Measurements from ENCODE around the gene PLS3. TPM values are rescaled to one million over a fixed set of nuclear protein-coding genes. Genes with fewer than 3 reads are reported as not detected.

Gene PLS3
- total RNA-seq, 1 donor from 2014 or later = 42.7 TPM

DNA sequence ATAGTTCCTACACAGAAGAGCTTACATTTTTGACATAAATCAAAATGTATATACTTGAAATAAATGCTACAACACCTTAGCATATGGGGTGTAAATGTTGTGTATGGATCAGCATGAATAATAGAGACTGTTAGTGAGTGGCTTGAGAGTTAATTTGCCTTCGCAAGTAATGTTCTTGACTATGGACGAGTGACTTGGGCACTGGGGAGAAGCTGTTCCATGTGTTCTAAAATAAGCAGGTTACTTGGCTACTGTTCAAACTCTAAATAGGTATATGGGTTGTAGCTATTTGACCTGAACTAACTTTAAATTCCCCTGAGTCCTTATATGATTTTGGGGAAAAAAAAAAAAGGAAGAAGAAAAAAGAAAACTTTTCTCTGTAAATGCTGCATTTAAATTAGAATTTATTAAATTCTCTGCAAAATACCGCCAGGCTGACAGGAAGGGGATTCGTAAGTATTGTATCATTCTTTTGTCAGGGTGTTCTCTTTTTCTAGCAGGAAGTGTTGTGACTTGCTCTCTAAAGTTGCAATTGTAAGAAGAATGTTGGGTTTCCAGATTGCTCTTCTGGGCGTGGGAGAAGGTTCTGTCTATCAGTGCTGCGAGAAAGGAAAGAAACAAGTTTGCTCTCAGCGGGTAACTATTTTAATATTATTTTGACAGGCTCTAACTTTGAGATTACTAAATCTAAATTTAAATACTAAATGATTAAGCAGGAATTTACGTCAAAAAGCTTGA lies 32.2 kb downstream of the PLS3 start:
- no peaks in the 10 kb centered on the region for H3K36me3 ChIP-seq
- intact Hi-C loops (cut with micrococcal nuclease) = no loop called here
- H3K4me1 ChIP-seq = peaks cover 55% of the 10 kb centered on the region
- H3K4me3 ChIP-seq = peak overlapping the region; percentile 65
- no peaks in the 10 kb centered on the region for H3K27me3 ChIP-seq (ENCODE audit: low read depth)
- H3K27ac ChIP-seq (replicated peaks) = peak overlapping the region; percentile 87
- TF ChIP-seq, protein P1, sequence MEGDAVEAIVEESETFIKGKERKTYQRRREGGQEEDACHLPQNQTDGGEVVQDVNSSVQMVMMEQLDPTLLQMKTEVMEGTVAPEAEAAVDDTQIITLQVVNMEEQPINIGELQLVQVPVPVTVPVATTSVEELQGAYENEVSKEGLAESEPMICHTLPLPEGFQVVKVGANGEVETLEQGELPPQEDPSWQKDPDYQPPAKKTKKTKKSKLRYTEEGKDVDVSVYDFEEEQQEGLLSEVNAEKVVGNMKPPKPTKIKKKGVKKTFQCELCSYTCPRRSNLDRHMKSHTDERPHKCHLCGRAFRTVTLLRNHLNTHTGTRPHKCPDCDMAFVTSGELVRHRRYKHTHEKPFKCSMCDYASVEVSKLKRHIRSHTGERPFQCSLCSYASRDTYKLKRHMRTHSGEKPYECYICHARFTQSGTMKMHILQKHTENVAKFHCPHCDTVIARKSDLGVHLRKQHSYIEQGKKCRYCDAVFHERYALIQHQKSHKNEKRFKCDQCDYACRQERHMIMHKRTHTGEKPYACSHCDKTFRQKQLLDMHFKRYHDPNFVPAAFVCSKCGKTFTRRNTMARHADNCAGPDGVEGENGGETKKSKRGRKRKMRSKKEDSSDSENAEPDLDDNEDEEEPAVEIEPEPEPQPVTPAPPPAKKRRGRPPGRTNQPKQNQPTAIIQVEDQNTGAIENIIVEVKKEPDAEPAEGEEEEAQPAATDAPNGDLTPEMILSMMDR (IDR thresholded peaks at IDR 0.05; ENCODE audit: borderline replicate concordance) = no peak
- no peaks in the 10 kb centered on the region for H3K9me3 ChIP-seq (replicated peaks)
- no peak for DNase-seq

DNA sequence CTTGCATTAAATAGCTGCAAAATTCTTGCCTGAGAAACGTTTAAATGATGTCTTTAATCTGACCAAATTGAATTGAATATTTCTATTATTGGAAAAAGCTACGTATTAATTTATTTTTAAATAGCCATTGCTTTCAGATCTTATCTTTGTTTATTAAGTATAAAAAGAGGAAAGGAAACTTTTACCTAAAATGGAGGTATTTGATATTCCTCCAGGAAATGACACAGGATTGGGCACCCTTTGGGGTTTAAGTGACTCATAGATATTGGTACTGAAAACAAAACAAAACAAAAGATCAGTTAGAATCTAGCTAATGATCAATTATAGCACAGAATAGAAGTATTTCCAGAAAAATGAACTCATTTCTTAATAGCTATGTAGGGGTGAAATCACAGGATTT lies 34.1 kb downstream of the PLS3 start:
- Histone ChIP-seq H3K9me3 (replicated peaks) (no peaks in the 10 kb centered on the region), H3K4me1 (peaks cover 56% of the 10 kb centered on the region), H3K4me3 (peak overlapping the region; percentile 65), H3K36me3 (no peaks in the 10 kb centered on the region), H3K27ac (replicated peaks) (peak overlapping the region; percentile 87), H3K27me3 (ENCODE audit: low read depth) (no peaks in the 10 kb centered on the region)
- TF ChIP-seq, protein P1 (IDR thresholded peaks at IDR 0.05; ENCODE audit: borderline replicate concordance) = no peak
- DNase-seq = no peak
- intact Hi-C loops (cut with micrococcal nuclease) = no loop called here

DNA sequence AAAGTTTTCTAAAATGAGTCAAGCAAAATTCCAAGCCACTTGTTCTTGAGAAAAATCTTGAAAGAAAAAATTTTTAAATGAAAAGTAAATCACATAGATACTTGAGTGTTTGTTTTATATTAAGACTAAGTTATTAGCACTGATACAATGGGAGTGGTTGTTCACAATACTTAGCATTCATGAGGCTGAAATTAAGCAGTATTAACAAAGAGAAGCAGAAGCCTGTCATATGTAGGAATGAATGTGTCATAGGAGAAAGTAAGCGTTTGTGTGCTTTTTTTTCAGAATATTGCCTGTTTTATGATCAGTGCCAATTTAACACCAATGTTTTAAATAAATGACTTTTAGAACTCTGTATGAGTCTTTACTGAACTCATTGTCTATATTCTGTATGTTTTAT lies 37.6 kb downstream of the PLS3 start:
- intact Hi-C loops (cut with micrococcal nuclease) = no loop called here
- Histone ChIP-seq H3K4me1 (peaks cover 64% of the 10 kb centered on the region), H3K4me3 (no peak overlapping the region), H3K27me3 (ENCODE audit: low read depth) (no peaks in the 10 kb centered on the region), H3K9me3 (replicated peaks) (no peaks in the 10 kb centered on the region), H3K36me3 (no peaks in the 10 kb centered on the region), H3K27ac (replicated peaks) (peak overlapping the region; percentile 23)
- TF ChIP-seq, protein P1 (IDR thresholded peaks at IDR 0.05; ENCODE audit: borderline replicate concordance) = no peak
- no peak for DNase-seq

DNA sequence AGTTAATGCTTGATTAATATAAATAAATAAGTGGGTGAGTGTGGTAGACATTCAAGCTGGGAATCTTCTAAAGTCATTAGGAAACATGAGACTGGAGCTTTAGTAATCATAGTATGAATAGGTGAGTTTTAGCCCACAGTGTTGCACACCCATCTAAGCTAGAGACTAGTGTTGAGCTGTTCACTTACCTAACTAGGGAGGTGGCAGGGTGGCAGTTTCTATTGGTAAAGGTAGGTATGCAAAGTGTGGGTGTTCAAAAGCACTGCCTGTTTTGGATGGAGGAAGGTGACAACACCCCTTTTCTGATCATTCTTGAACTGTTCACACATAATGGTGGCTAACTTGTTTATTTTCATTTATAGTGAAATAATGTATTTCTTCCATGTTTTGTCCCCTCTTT lies 41.3 kb downstream of the PLS3 start:
- DNase-seq = no peak
- intact Hi-C loops (cut with micrococcal nuclease) = no loop called here
- H3K4me1 ChIP-seq = peaks cover 67% of the 10 kb centered on the region
- no peak overlapping the region for H3K4me3 ChIP-seq
- TF ChIP-seq, protein P1 (IDR thresholded peaks at IDR 0.05; ENCODE audit: borderline replicate concordance) = no peak
- peak overlapping the region; percentile 76 for H3K27ac ChIP-seq (replicated peaks)
- no peaks in the 10 kb centered on the region for H3K27me3 ChIP-seq (ENCODE audit: low read depth)
- no peaks in the 10 kb centered on the region for H3K36me3 ChIP-seq
- no peaks in the 10 kb centered on the region for H3K9me3 ChIP-seq (replicated peaks)

DNA sequence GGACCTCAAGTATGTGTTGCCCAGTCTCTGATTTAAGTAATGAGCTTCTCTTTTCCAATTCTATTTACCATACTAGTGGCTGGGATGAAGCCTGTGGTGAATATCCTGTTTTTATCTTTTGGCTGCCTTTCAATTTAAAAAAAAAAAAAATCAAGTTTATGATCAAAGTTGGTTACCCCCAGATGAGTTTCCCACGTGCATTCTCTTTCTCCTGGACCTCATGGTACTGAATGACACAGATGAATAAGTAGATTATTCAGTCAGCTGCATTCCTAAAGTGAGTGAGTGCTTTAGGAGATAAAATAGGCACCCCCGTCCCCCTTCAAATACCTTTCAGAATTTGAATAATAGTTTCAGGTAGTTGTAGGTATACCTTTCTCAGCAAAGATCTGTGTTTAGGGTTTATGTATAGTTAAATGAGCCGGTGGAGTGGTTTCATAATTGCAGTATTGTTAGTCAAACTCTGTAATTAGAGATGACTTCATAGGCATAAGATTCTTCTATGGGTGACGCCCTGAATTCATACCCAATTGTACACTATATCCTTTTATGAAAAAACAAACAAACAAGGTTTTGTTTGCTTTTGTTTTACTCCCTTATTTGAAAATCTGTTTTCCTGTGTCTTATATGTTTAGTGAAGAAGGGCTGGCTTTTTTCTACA lies 41.9 kb downstream of the PLS3 start:
- DNase-seq = no peak
- TF ChIP-seq, protein P1 (IDR thresholded peaks at IDR 0.05; ENCODE audit: borderline replicate concordance) = no peak
- H3K36me3 ChIP-seq = no peaks in the 10 kb centered on the region
- peaks cover 65% of the 10 kb centered on the region for H3K4me1 ChIP-seq
- H3K4me3 ChIP-seq = no peak overlapping the region
- intact Hi-C loops (cut with micrococcal nuclease) = no loop called here
- peak overlapping the region; percentile 76 for H3K27ac ChIP-seq (replicated peaks)
- no peaks in the 10 kb centered on the region for H3K27me3 ChIP-seq (ENCODE audit: low read depth)
- no peaks in the 10 kb centered on the region for H3K9me3 ChIP-seq (replicated peaks)
